ENCODE data around the gene TCIRG1. TPM values are rescaled to one million over a fixed set of nuclear protein-coding genes. Genes with fewer than 3 reads are reported as not detected.
"Not testable (repeated sequence)": the region's sequence is repeated elsewhere in the genome, so short reads cannot be mapped to it uniquely, and the experiment has no call there.

Gene TCIRG1
- total RNA-seq = 141 and 149 TPM in 2 replicates

GRCh38 chr11:68038718-68039525, at the start of gene TCIRG1:
TCIRG1 (plus strand) TSS chr11:68039025; CDS start chr11:68041272, 2,247 bp downstream.
- peaks cover 21% of the 10 kb centered on the region for H3K4me1 Mint-ChIP-seq
- H3K27me3 Mint-ChIP-seq = no peaks in the 10 kb centered on the region
- peak within 1 kb of the TSS; percentile 92 for H3K4me3 Mint-ChIP-seq
- peak within 1 kb of the TSS; percentile 93 for H3K27ac Mint-ChIP-seq
- intact Hi-C loops (cut with micrococcal nuclease) = loop anchor here (10.0 kb wide), 2 partner anchors 176 to 764 kb away; partner anchors contain the start of gene KMT5B
- H3K9me3 Mint-ChIP-seq = no peaks in the 10 kb centered on the region
- H3K36me3 Mint-ChIP-seq (ENCODE audit: low read depth) = peaks cover 1% of the 10 kb centered on the region
- peak; percentile 89 for DNase-seq

GRCh38 chr11:67990546-67991346, 48.1 kb upstream of the TCIRG1 start:
- H3K27me3 Mint-ChIP-seq; H3K4me3 Mint-ChIP-seq; H3K36me3 Mint-ChIP-seq (ENCODE audit: low read depth); intact Hi-C loops (cut with micrococcal nuclease); DNase-seq; H3K9me3 Mint-ChIP-seq; H3K4me1 Mint-ChIP-seq: not testable (repeated sequence)
- peak overlapping the region; percentile 51 for H3K27ac Mint-ChIP-seq

- intact Hi-C loops (cut with micrococcal nuclease); H3K4me3 Mint-ChIP-seq; H3K27me3 Mint-ChIP-seq; H3K27ac Mint-ChIP-seq; H3K4me1 Mint-ChIP-seq; DNase-seq; H3K9me3 Mint-ChIP-seq; H3K36me3 Mint-ChIP-seq (ENCODE audit: low read depth): not testable (repeated sequence)
Measured at GRCh38 chr11:67991347-67992121, 47.3 kb upstream of the TCIRG1 start.

GRCh38 chr11:67993821-67994220, 45.0 kb upstream of the TCIRG1 start:
- intact Hi-C loops (cut with micrococcal nuclease); H3K27ac Mint-ChIP-seq; H3K4me3 Mint-ChIP-seq; H3K9me3 Mint-ChIP-seq; H3K27me3 Mint-ChIP-seq: not testable (repeated sequence)
- Mint-ChIP-seq H3K4me1 (peaks cover 27% of the 10 kb centered on the region), H3K36me3 (ENCODE audit: low read depth) (peaks cover 11% of the 10 kb centered on the region)
- DNase-seq = peak; percentile 84

GRCh38 chr11:67994387-67994786, 44.4 kb upstream of the TCIRG1 start:
- peaks cover 27% of the 10 kb centered on the region for H3K4me1 Mint-ChIP-seq
- H3K36me3 Mint-ChIP-seq (ENCODE audit: low read depth) = peaks cover 11% of the 10 kb centered on the region
- H3K9me3 Mint-ChIP-seq; H3K27ac Mint-ChIP-seq; intact Hi-C loops (cut with micrococcal nuclease); DNase-seq; H3K27me3 Mint-ChIP-seq; H3K4me3 Mint-ChIP-seq: not testable (repeated sequence)

- H3K27me3 Mint-ChIP-seq; intact Hi-C loops (cut with micrococcal nuclease); H3K4me3 Mint-ChIP-seq; H3K27ac Mint-ChIP-seq; H3K9me3 Mint-ChIP-seq; DNase-seq: not testable (repeated sequence)
- H3K4me1 Mint-ChIP-seq = peaks cover 27% of the 10 kb centered on the region
- peaks cover 11% of the 10 kb centered on the region for H3K36me3 Mint-ChIP-seq (ENCODE audit: low read depth)
Measured at GRCh38 chr11:67995129-67995528, 43.7 kb upstream of the TCIRG1 start.

- intact Hi-C loops (cut with micrococcal nuclease); H3K4me3 Mint-ChIP-seq; H3K27ac Mint-ChIP-seq; H3K27me3 Mint-ChIP-seq; H3K9me3 Mint-ChIP-seq; DNase-seq: not testable (repeated sequence)
- Mint-ChIP-seq H3K36me3 (ENCODE audit: low read depth) (peaks cover 11% of the 10 kb centered on the region), H3K4me1 (peaks cover 27% of the 10 kb centered on the region)
Measured at GRCh38 chr11:67995579-67995978, 43.2 kb upstream of the TCIRG1 start.

GRCh38 chr11:67996051-67996450, 42.8 kb upstream of the TCIRG1 start:
- H3K4me3 Mint-ChIP-seq = no peak overlapping the region
- DNase-seq = no peak
- H3K9me3 Mint-ChIP-seq = no peaks in the 10 kb centered on the region
- H3K36me3 Mint-ChIP-seq (ENCODE audit: low read depth) = peaks cover 11% of the 10 kb centered on the region
- peaks cover 27% of the 10 kb centered on the region for H3K4me1 Mint-ChIP-seq
- intact Hi-C loops (cut with micrococcal nuclease) = no loop called here
- no peaks in the 10 kb centered on the region for H3K27me3 Mint-ChIP-seq
- no peak overlapping the region for H3K27ac Mint-ChIP-seq

GRCh38 chr11:67996622-67997474, 42.0 kb upstream of the TCIRG1 start:
- H3K4me3 Mint-ChIP-seq = no peak overlapping the region
- peaks cover 27% of the 10 kb centered on the region for H3K4me1 Mint-ChIP-seq
- peak overlapping the region; percentile 35 for H3K27ac Mint-ChIP-seq
- no peaks in the 10 kb centered on the region for H3K9me3 Mint-ChIP-seq
- intact Hi-C loops (cut with micrococcal nuclease) = no loop called here
- H3K27me3 Mint-ChIP-seq = no peaks in the 10 kb centered on the region
- DNase-seq = peak; percentile 86
- peaks cover 11% of the 10 kb centered on the region for H3K36me3 Mint-ChIP-seq (ENCODE audit: low read depth)

GRCh38 chr11:67997475-67997921, 41.3 kb upstream of the TCIRG1 start:
- Mint-ChIP-seq H3K27me3 (no peaks in the 10 kb centered on the region), H3K4me1 (peaks cover 30% of the 10 kb centered on the region), H3K4me3 (no peak overlapping the region), H3K36me3 (ENCODE audit: low read depth) (peaks cover 14% of the 10 kb centered on the region), H3K9me3 (no peaks in the 10 kb centered on the region), H3K27ac (no peak overlapping the region)
- intact Hi-C loops (cut with micrococcal nuclease) = no loop called here
- DNase-seq = no peak

- Mint-ChIP-seq H3K4me3 (no peak overlapping the region), H3K27ac (peak overlapping the region; percentile 9), H3K27me3 (no peaks in the 10 kb centered on the region), H3K36me3 (ENCODE audit: low read depth) (peaks cover 14% of the 10 kb centered on the region), H3K9me3 (no peaks in the 10 kb centered on the region), H3K4me1 (peaks cover 35% of the 10 kb centered on the region)
- peak; percentile 75 for DNase-seq
- intact Hi-C loops (cut with micrococcal nuclease) = no loop called here
Measured at GRCh38 chr11:67998150-67999045, 40.4 kb upstream of the TCIRG1 start.

GRCh38 chr11:67999201-67999629, 39.6 kb upstream of the TCIRG1 start:
- Mint-ChIP-seq H3K36me3 (ENCODE audit: low read depth) (peaks cover 13% of the 10 kb centered on the region), H3K4me3 (no peak overlapping the region), H3K27me3 (no peaks in the 10 kb centered on the region), H3K27ac (no peak overlapping the region), H3K9me3 (no peaks in the 10 kb centered on the region), H3K4me1 (peaks cover 32% of the 10 kb centered on the region)
- DNase-seq = no peak
- intact Hi-C loops (cut with micrococcal nuclease) = no loop called here
